GM19324 (cell line): Measurements from ENCODE around the gene TEX48.

Source experiments
- ATAC-seq: cut with Tn5 transposase; IDR thresholded peaks from one replicate; pipeline ENCODE4 v1.9.1; 2021; ENCODE audit warnings: mild to moderate bottlenecking, moderate library complexity; ENCODE audit not compliant: unreplicated experiment, low FRiP score

Gene TEX48

GRCh38 chr9:114694146-114694545, 12.2 kb upstream of the TEX48 start:
- no peak for ATAC-seq

GRCh38 chr9:114693248-114693855, 11.4 kb upstream of the TEX48 start:
- ATAC-seq: no peak

GRCh38 chr9:114691956-114692295, 9.9 kb upstream of the TEX48 start:
- no peak for ATAC-seq

- ATAC-seq: no peak
These were observed 9.3 kb upstream of the TEX48 start for GRCh38 chr9:114691046-114691955.

GRCh38 chr9:114690308-114690707, 8.3 kb upstream of the TEX48 start:
- no peak for ATAC-seq

- no peak for ATAC-seq
These were observed 7.8 kb upstream of the TEX48 start for GRCh38 chr9:114689813-114690212.

- no peak for ATAC-seq
These were observed 7.1 kb upstream of the TEX48 start for GRCh38 chr9:114688909-114689610.

- ATAC-seq: no peak
These were observed 6.4 kb upstream of the TEX48 start for GRCh38 chr9:114688379-114688778.

GRCh38 chr9:114687034-114687433, 5.0 kb upstream of the TEX48 start:
- no peak for ATAC-seq

- no peak for ATAC-seq
These were observed 4.0 kb upstream of the TEX48 start for GRCh38 chr9:114685951-114686350.

GRCh38 chr9:114684036-114684435, 2.0 kb upstream of the TEX48 start:
- no peak for ATAC-seq

GRCh38 chr9:114682846-114683245, 854 bp upstream of the TEX48 start:
- ATAC-seq: no peak

- ATAC-seq: no peak
These were observed 1.6 kb downstream of the TEX48 start for GRCh38 chr9:114680259-114681001.

- ATAC-seq: no peak
These were observed 3.2 kb downstream of the TEX48 start for GRCh38 chr9:114678795-114679194.

GRCh38 chr9:114678130-114678529, 3.9 kb downstream of the TEX48 start:
- ATAC-seq: no peak

GRCh38 chr9:114677418-114677817, 4.6 kb downstream of the TEX48 start:
- no peak for ATAC-seq

GRCh38 chr9:114676901-114677300, 5.1 kb downstream of the TEX48 start:
- no peak for ATAC-seq

- ATAC-seq: no peak
These were observed 7.0 kb downstream of the TEX48 start for GRCh38 chr9:114674798-114675540.

- no peak for ATAC-seq
These were observed 7.8 kb downstream of the TEX48 start for GRCh38 chr9:114674076-114674797.
